OCI-LY7 (cell line): Measurements from ENCODE around the gene CHGA. TPM values are rescaled to one million over a fixed set of nuclear protein-coding genes. Genes with fewer than 3 reads are reported as not detected.

ENCODE experiments used
- BruUV-seq: library from RNA; stranded (reverse); fragments of 400-500 nt; replicated peaks from 2 replicates; lab custom pipeline; 2021; lab: Mats Ljungman, UMichigan
- CTCF ChIA-PET: fragments of 300-600 bp; sonication (Branson Sonifier 250); formaldehyde crosslinking; loops from one replicate; lab custom pipeline; 2022; ENCODE audit warnings: antibody characterized with exemption; ENCODE audit not compliant: unreplicated experiment; lab: Charles Lee
- POLR2A ChIA-PET: fragments of 300-600 bp; sonication (Branson Sonifier 250); formaldehyde crosslinking; loops from one replicate; lab custom pipeline; 2022; ENCODE audit warnings: antibody characterized with exemption; lab: Charles Lee
- DNase-seq: peaks from one replicate; pipeline ENCODE4 v3.0.0-alpha.2; 2015; ENCODE audit warnings: low spot score
- H2AFZ ChIP-seq: fragments of 200-600 bp; sonication (generic), shearing (Covaris generic); 2 replicates; pipeline ENCODE4 v1.6.1; 2014; ENCODE audit warnings: mild to moderate bottlenecking, antibody characterized with exemption, low read length, moderate library complexity
- H3K27ac ChIP-seq: fragments of 200-600 bp; sonication (generic); 2 replicates; pipeline ENCODE4 v1.5.1; 2014; ENCODE audit warnings: mixed run types, low read depth, mild to moderate bottlenecking, moderate library complexity, low read length, inconsistent platforms; ENCODE audit not compliant: poor library complexity, severe bottlenecking
- H3K36me3 ChIP-seq: fragments of 200-600 bp; sonication (generic); 2 replicates; pipeline ENCODE4 v1.6.1; 2014; ENCODE audit warnings: mild to moderate bottlenecking, antibody characterized with exemption, low read length, moderate library complexity, mixed read lengths; ENCODE audit not compliant: insufficient read depth
- H3K4me1 ChIP-seq: fragments of 200-600 bp; sonication (generic); 2 replicates; pipeline ENCODE4 v1.5.1; 2014; ENCODE audit warnings: mild to moderate bottlenecking, low read length; ENCODE audit not compliant: insufficient read depth, poor library complexity, severe bottlenecking
- H3K4me2 ChIP-seq: fragments of 200-600 bp; sonication (generic); 2 replicates; pipeline ENCODE4 v1.6.1; 2014; ENCODE audit warnings: mild to moderate bottlenecking, low read length
- H3K4me3 ChIP-seq: fragments of 200-600 bp; sonication (generic); 2 replicates; pipeline ENCODE4 v1.5.1; 2014; ENCODE audit warnings: mild to moderate bottlenecking, low read depth, low read length; ENCODE audit not compliant: poor library complexity, severe bottlenecking
- H3K79me2 ChIP-seq: fragments of 200-600 bp; sonication (generic); 2 replicates; pipeline ENCODE4 v1.6.1; 2016; ENCODE audit warnings: low read depth, mild to moderate bottlenecking, low read length, moderate library complexity, mixed read lengths; ENCODE audit not compliant: insufficient read depth
- H3K9me2 ChIP-seq: fragments of 200-600 bp; sonication (generic); 2 replicates; pipeline ENCODE4 v1.6.1; 2016; ENCODE audit warnings: mild to moderate bottlenecking, low read length, mixed read lengths; ENCODE audit not compliant: insufficient read depth
- H3K9me3 ChIP-seq: fragments of 200-600 bp; sonication (generic); 2 replicates; pipeline ENCODE4 v1.6.1; 2014; ENCODE audit warnings: mild to moderate bottlenecking, mixed run types, low read length, mixed read lengths
- H4K20me1 ChIP-seq: fragments of 200-600 bp; sonication (generic); 2 replicates; pipeline ENCODE4 v1.6.1; 2014; ENCODE audit warnings: mild to moderate bottlenecking, antibody characterized with exemption, low read length, moderate library complexity, mixed read lengths; ENCODE audit not compliant: insufficient read depth
- CTCF ChIP-seq: fragments of 200-600 bp; sonication (generic); conservative IDR thresholded peaks from 2 replicates; pipeline ENCODE4 v1.5.1; 2014; ENCODE audit warnings: mild to moderate bottlenecking, antibody characterized with exemption, low read length, moderate library complexity, mixed read lengths
- EZH2phosphoT487 ChIP-seq: fragments of 200-600 bp; sonication (generic); IDR thresholded peaks from 2 replicates; pipeline ENCODE4 v1.6.1; 2018; ENCODE audit warnings: low read depth, borderline replicate concordance, mild to moderate bottlenecking, mixed run types, antibody characterized with exemption, low read length, moderate library complexity, mixed read lengths
- intact Hi-C: fragments of 100-400 bp; cut with micrococcal nuclease; formaldehyde crosslinking; loops from one replicate; pipeline ENCODE4 v1.10.0; 2022; ENCODE audit not compliant: unreplicated experiment
- total RNA-seq, 2 experiments: library from RNA; depleted of rRNA in 1 of 2; stranded (reverse); fragments of >200 nt in 1 of 2; shearing (Covaris generic) in 1 of 2; gene quantifications; 2 replicates each; pipeline ENCODE4 v1.2.3, GENCODE V29; 2014 to 2022

Gene CHGA
- total RNA-seq, 2 experiments from 2014 or later = 0.57 TPM; not detected in 1

- intact Hi-C loops = no loop called here
- H2AFZ ChIP-seq = no peak overlapping the region
- no peaks in the 10 kb centered on the region for H3K9me3 ChIP-seq
- no peak for DNase-seq
- no peaks in the 10 kb centered on the region for H3K36me3 ChIP-seq
- H3K79me2 ChIP-seq = no peaks in the 10 kb centered on the region
- TF ChIP-seq CTCF (no peak), EZH2phosphoT487 (no peak)
- no peak overlapping the region for H3K4me3 ChIP-seq
- no peaks in the 10 kb centered on the region for H4K20me1 ChIP-seq
- no TSS peak for BruUV-seq
- H3K4me2 ChIP-seq = no peak overlapping the region
- H3K27ac ChIP-seq = no peak overlapping the region
- H3K4me1 ChIP-seq = no peaks in the 10 kb centered on the region
- H3K9me2 ChIP-seq = no peaks in the 10 kb centered on the region
- ChIA-PET POLR2A (interaction anchor here (0.6 kb wide), 1 partner anchor 251 kb away, joined by 4 read pairs; no protein-coding TSS in a partner anchor), CTCF (no interaction called here)
Measured at GRCh38 chr14:92934196-92935085, 11.5 kb downstream of the CHGA start.

GRCh38 chr14:92935446-92935845 is 12.5 kb downstream of the CHGA start:
- intact Hi-C loops = no loop called here
- H3K36me3 ChIP-seq = no peaks in the 10 kb centered on the region
- H3K9me3 ChIP-seq = no peaks in the 10 kb centered on the region
- ChIA-PET POLR2A (no interaction called here), CTCF (no interaction called here)
- no peaks in the 10 kb centered on the region for H3K4me1 ChIP-seq
- no peaks in the 10 kb centered on the region for H3K79me2 ChIP-seq
- H3K27ac ChIP-seq = no peak overlapping the region
- no peak for DNase-seq
- H4K20me1 ChIP-seq = no peaks in the 10 kb centered on the region
- H3K9me2 ChIP-seq = no peaks in the 10 kb centered on the region
- no peak for TF ChIP-seq CTCF
- no peak for TF ChIP-seq EZH2phosphoT487
- H3K4me3 ChIP-seq = no peak overlapping the region
- no peak overlapping the region for H2AFZ ChIP-seq
- no peak overlapping the region for H3K4me2 ChIP-seq
- no TSS peak for BruUV-seq

- H4K20me1 ChIP-seq = no peaks in the 10 kb centered on the region
- H3K79me2 ChIP-seq = no peaks in the 10 kb centered on the region
- TF ChIP-seq CTCF = no peak
- no peak for TF ChIP-seq EZH2phosphoT487
- no peak for DNase-seq
- ChIA-PET POLR2A (no interaction called here), CTCF (no interaction called here)
- H3K9me2 ChIP-seq = no peaks in the 10 kb centered on the region
- H3K4me3 ChIP-seq = no peak overlapping the region
- intact Hi-C loops = no loop called here
- H3K27ac ChIP-seq = no peak overlapping the region
- H3K4me2 ChIP-seq = no peak overlapping the region
- no peaks in the 10 kb centered on the region for H3K9me3 ChIP-seq
- H3K4me1 ChIP-seq = no peaks in the 10 kb centered on the region
- H2AFZ ChIP-seq = no peak overlapping the region
- BruUV-seq = no TSS peak
- no peaks in the 10 kb centered on the region for H3K36me3 ChIP-seq
Measured at GRCh38 chr14:92936085-92936484, 13.1 kb downstream of the CHGA start.
